GM18858 (cell line): ENCODE measurements around the gene SGK1.

Experiments used
- ATAC-seq: cut with Tn5 transposase; IDR thresholded peaks from one replicate; pipeline ENCODE4 v1.9.1; 2021; ENCODE audit not compliant: unreplicated experiment

The SGK1 gene

GRCh38 chr6:134173366-134173725 is 144.6 kb downstream of the SGK1 start:
- ATAC-seq = no peak

GRCh38 chr6:134172706-134173365 is 145.1 kb downstream of the SGK1 start:
- no peak for ATAC-seq

GRCh38 chr6:134172020-134172705 is 145.7 kb downstream of the SGK1 start:
- ATAC-seq = no peak

- no peak for ATAC-seq
These were observed 146.4 kb downstream of the SGK1 start for GRCh38 chr6:134171517-134171916.

GRCh38 chr6:134170844-134171243 is 147.1 kb downstream of the SGK1 start:
- ATAC-seq = no peak

GRCh38 chr6:134169871-134170486 is 147.9 kb downstream of the SGK1 start:
- no peak for ATAC-seq

- no peak for ATAC-seq
These were observed 149.2 kb downstream of the SGK1 start for GRCh38 chr6:134168590-134169208.

GRCh38 chr6:134166511-134167261 is 151.2 kb downstream of the SGK1 start:
- ATAC-seq = no peak

- no peak for ATAC-seq
These were observed 152.2 kb downstream of the SGK1 start for GRCh38 chr6:134165561-134166201.

- no peak for ATAC-seq
These were observed 153.6 kb downstream of the SGK1 start for GRCh38 chr6:134164300-134164699.

GRCh38 chr6:134162932-134163331 is 155.0 kb downstream of the SGK1 start:
- ATAC-seq = no peak

- no peak for ATAC-seq
These were observed 156.9 kb downstream of the SGK1 start for GRCh38 chr6:134161041-134161440.

- ATAC-seq = no peak
These were observed 165.0 kb downstream of the SGK1 start for GRCh38 chr6:134152767-134153485.

- no peak for ATAC-seq
These were observed 169.3 kb downstream of the SGK1 start for GRCh38 chr6:134148566-134148965.

GRCh38 chr6:134147034-134147533 is 170.8 kb downstream of the SGK1 start:
- ATAC-seq = no peak

GRCh38 chr6:134146268-134147033 is 171.5 kb downstream of the SGK1 start:
- ATAC-seq = no peak

- ATAC-seq = no peak
These were observed 172.1 kb downstream of the SGK1 start for GRCh38 chr6:134145786-134146185.

- no peak for ATAC-seq
These were observed 179.5 kb downstream of the SGK1 start for GRCh38 chr6:134138226-134138975.
